ENCODE data around the gene CTAG1B.

Gene CTAG1B

DNA sequence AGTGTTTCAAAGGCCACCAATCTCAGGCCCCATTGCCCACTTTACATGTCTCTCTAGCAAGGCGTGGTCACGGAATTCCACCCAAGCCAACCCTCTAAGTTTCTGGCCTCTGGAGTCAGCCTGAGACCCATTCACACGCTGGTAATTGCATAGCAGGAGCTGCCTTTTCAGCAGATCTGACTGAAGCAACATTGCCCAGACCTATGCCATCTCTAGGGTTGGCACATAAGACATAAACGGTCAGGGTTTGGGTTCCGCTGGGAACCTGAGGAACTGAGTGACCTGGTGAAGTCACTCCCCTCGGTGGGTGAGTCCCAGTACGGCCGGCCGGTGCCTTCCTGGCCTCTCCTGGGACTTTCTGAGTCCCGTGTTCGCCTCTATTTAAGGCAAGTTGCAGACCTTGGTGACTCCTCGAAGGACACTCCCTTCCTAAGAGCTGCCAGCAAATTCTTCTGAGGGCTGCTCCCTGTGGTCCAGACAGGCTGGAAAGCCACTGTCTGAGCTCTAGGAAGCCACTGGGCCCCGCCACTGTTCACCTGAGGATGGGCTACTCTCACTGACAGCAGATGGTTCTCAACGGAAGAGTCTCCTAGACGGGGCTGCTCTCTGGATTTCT lies 18.2 kb downstream of the CTAG1B start:
- Histone ChIP-seq H3K9me3 (ENCODE audit: insufficient read depth, low read length) (peaks cover 13% of the 10 kb centered on the region; the same call in 1 of the 2 replicates), H3K4me3 (ENCODE audit: insufficient read length, low read depth) (no peak overlapping the region), H3K27me3 (ENCODE audit: insufficient read depth, insufficient read length) (no peaks in the 10 kb centered on the region), H3K9ac (ENCODE audit: insufficient read length, low read depth) (no peak overlapping the region), H3K36me3 (ENCODE audit: insufficient read depth, insufficient read length, low read length) (no peaks in the 10 kb centered on the region), H3K4me1 (ENCODE audit: insufficient read depth, insufficient read length) (no peaks in the 10 kb centered on the region)
- no peak for DNase-seq (ENCODE audit: low read depth, low spot score)
- no peak for TF ChIP-seq ZNF274 (IDR thresholded peaks at IDR 0.05; ENCODE audit: low read depth, low read length)
- no peak for TF ChIP-seq YY1 (IDR thresholded peaks at IDR 0.05; ENCODE audit: insufficient read depth, insufficient read length)
- no peak for TF ChIP-seq SUZ12 (IDR thresholded peaks at IDR 0.05; ENCODE audit: extremely low read depth, insufficient read depth, insufficient read length)

DNA sequence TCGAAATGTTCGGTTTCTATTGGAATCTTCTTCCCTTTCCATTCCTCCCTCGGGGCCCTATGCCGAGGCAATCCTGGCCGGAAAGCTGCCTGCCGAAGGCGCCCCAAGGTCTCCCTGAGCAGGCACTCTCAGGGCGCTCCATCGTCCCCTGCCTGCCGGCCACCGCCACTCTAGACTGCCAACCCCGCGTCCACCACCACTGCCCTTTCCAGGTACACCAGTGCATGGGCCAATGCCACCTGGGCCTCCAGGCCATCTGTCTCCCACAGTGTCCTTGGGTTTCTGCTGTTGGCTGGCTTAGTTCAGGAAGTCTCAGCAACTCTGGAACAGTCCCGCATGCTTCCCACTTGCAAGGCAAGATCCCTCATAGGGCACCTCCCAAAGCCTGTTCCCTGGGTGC lies 19.6 kb downstream of the CTAG1B start:
- peaks cover 16% of the 10 kb centered on the region; the same call in 1 of the 2 replicates for H3K9me3 ChIP-seq (ENCODE audit: insufficient read depth, low read length)
- no peaks in the 10 kb centered on the region for H3K36me3 ChIP-seq (ENCODE audit: insufficient read depth, insufficient read length, low read length)
- H3K27me3 ChIP-seq (ENCODE audit: insufficient read depth, insufficient read length): no peaks in the 10 kb centered on the region
- no peaks in the 10 kb centered on the region for H3K4me1 ChIP-seq (ENCODE audit: insufficient read depth, insufficient read length)
- H3K9ac ChIP-seq (ENCODE audit: insufficient read length, low read depth): no peak overlapping the region
- TF ChIP-seq ZNF274 (IDR thresholded peaks at IDR 0.05; ENCODE audit: low read depth, low read length): no peak
- TF ChIP-seq SUZ12 (IDR thresholded peaks at IDR 0.05; ENCODE audit: extremely low read depth, insufficient read depth, insufficient read length): no peak
- TF ChIP-seq YY1 (IDR thresholded peaks at IDR 0.05; ENCODE audit: insufficient read depth, insufficient read length): no peak
- no peak overlapping the region for H3K4me3 ChIP-seq (ENCODE audit: insufficient read length, low read depth)
- no peak for DNase-seq (ENCODE audit: low read depth, low spot score)

DNA sequence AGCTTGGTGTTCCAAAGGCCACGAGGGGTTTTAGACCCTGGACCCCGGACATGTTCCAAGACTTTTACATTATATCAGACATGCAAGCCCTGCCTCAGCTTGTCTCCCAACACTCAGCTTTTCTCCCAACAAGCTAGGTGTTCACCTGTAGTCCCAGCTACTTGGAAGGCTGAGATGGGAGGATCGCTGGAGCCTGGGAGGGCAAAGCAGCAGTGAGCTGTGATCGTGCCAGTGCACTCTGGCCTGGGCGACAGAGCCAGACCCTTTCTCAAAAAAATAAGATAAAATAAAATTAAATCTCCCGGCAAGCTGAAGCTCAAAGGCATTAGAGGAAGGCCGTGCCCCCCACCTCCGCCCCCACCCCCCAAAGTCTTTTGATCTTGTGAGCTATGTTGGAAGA lies 20.4 kb downstream of the CTAG1B start:
- DNase-seq (ENCODE audit: low read depth, low spot score): no peak
- peaks cover 19% of the 10 kb centered on the region; the same call in 1 of the 2 replicates for H3K9me3 ChIP-seq (ENCODE audit: insufficient read depth, low read length)
- H3K27me3 ChIP-seq (ENCODE audit: insufficient read depth, insufficient read length): no peaks in the 10 kb centered on the region
- no peaks in the 10 kb centered on the region for H3K36me3 ChIP-seq (ENCODE audit: insufficient read depth, insufficient read length, low read length)
- H3K9ac ChIP-seq (ENCODE audit: insufficient read length, low read depth): no peak overlapping the region
- no peaks in the 10 kb centered on the region for H3K4me1 ChIP-seq (ENCODE audit: insufficient read depth, insufficient read length)
- H3K4me3 ChIP-seq (ENCODE audit: insufficient read length, low read depth): no peak overlapping the region
- TF ChIP-seq SUZ12 (IDR thresholded peaks at IDR 0.05; ENCODE audit: extremely low read depth, insufficient read depth, insufficient read length) (no peak), YY1 (IDR thresholded peaks at IDR 0.05; ENCODE audit: insufficient read depth, insufficient read length) (no peak), ZNF274 (IDR thresholded peaks at IDR 0.05; ENCODE audit: low read depth, low read length) (no peak)

DNA sequence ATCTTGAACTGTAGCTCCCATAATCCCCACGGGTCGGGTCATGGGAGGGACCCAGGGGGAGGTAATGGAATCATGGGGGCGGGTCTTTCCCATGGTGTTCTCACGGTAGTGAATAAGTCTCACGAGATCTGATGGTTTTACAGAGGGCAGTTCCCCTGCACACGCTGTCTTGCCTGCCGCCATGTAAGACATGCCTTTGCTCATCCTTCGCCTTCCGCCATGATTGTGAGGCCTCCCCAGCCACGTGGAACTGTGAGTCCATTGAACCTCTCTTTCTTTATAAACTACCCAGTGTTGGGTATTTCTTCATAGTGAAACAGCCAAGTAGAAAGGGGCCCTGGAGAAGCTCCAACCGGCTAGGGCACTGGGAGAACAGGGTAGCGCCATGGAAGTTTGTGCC lies 21.9 kb downstream of the CTAG1B start:
- H3K4me1 ChIP-seq (ENCODE audit: insufficient read depth, insufficient read length): no peaks in the 10 kb centered on the region
- H3K9ac ChIP-seq (ENCODE audit: insufficient read length, low read depth): no peak overlapping the region
- H3K4me3 ChIP-seq (ENCODE audit: insufficient read length, low read depth): no peak overlapping the region
- TF ChIP-seq ZNF274 (IDR thresholded peaks at IDR 0.05; ENCODE audit: low read depth, low read length) (no peak), YY1 (IDR thresholded peaks at IDR 0.05; ENCODE audit: insufficient read depth, insufficient read length) (no peak), SUZ12 (IDR thresholded peaks at IDR 0.05; ENCODE audit: extremely low read depth, insufficient read depth, insufficient read length) (no peak)
- H3K9me3 ChIP-seq (ENCODE audit: insufficient read depth, low read length): peaks cover 19% of the 10 kb centered on the region; the same call in 1 of the 2 replicates
- H3K27me3 ChIP-seq (ENCODE audit: insufficient read depth, insufficient read length): no peaks in the 10 kb centered on the region
- no peak for DNase-seq (ENCODE audit: low read depth, low spot score)
- H3K36me3 ChIP-seq (ENCODE audit: insufficient read depth, insufficient read length, low read length): no peaks in the 10 kb centered on the region

DNA sequence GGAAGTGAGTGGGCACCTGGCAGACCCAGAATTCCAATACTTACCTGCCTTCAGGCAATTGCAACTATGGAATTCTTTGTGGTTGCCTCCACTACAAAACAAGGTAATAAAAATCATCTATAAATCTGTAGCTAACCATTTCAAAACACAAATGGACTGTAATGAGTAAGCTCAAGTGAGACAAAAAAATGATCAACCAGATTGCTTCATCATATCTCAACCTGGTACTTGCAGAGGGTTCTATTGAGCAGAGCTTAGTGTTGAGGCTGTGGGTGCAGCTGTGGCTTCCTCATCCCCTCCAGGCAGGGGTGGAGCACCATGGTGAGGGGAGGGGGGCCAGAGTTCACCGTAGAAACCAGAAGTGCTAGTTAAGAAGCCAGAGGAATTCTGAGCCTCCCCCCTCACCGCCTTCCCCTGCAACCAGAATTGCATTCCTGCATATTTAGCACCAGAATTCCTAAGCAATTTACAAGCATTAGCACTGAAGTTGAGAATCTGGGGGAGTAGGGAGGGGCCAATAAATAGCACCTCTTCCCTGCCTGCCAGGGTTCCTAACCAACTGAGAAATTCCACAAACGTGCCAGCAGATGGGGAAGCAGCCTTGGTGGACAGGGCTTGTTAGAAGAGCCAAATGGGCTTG lies 22.7 kb downstream of the CTAG1B start:
- DNase-seq (ENCODE audit: low read depth, low spot score): peak; percentile 64
- Histone ChIP-seq H3K36me3 (ENCODE audit: insufficient read depth, insufficient read length, low read length) (no peaks in the 10 kb centered on the region), H3K9ac (ENCODE audit: insufficient read length, low read depth) (no peak overlapping the region)

DNA sequence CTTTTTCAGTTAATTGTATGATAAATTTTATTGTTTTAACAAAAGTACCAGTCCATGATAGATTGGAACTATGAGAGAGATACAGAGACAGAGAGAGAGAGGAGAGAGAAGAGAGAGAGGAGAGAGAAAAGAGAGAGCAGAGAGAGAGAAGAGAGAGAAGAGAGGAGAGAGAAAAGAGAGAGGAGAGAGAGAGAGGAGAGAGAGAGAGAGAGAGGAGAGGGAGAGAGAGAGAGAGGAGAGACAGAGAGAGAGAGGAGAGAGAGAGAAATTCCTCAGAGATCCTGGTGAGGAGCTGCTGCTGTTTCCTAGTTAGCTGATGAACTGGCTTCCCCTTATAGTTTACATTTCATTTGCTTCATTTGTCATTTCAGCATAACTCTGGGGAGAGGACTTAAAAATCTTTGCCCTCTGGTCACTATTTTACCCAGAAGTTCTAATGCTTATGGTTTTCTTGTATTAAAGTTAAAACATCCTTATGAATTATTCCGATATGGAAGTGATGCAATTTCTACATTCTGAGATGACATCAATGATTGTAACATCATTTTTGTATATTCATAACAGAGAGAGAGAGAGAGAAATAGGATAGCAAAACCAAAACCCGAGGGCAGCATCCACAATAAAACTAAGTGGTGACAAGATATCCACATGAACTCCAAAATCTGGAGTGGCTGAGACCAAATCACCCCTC lies 23.4 kb downstream of the CTAG1B start:
- H3K27me3 ChIP-seq (ENCODE audit: insufficient read depth, insufficient read length): no peaks in the 10 kb centered on the region
- no peaks in the 10 kb centered on the region for H3K4me1 ChIP-seq (ENCODE audit: insufficient read depth, insufficient read length)
- H3K9me3 ChIP-seq (ENCODE audit: insufficient read depth, low read length): peaks cover 19% of the 10 kb centered on the region; the same call in 1 of the 2 replicates
- H3K4me3 ChIP-seq (ENCODE audit: insufficient read length, low read depth): no peak overlapping the region
- no peak for TF ChIP-seq ZNF274 (IDR thresholded peaks at IDR 0.05; ENCODE audit: low read depth, low read length)
- no peak for TF ChIP-seq YY1 (IDR thresholded peaks at IDR 0.05; ENCODE audit: insufficient read depth, insufficient read length)
- TF ChIP-seq SUZ12 (IDR thresholded peaks at IDR 0.05; ENCODE audit: extremely low read depth, insufficient read depth, insufficient read length): no peak
- H3K36me3 ChIP-seq (ENCODE audit: insufficient read depth, insufficient read length, low read length): no peaks in the 10 kb centered on the region
- no peak overlapping the region for H3K9ac ChIP-seq (ENCODE audit: insufficient read length, low read depth)
- DNase-seq (ENCODE audit: low read depth, low spot score): no peak

More for the DNA sequence above, 22.7 kb downstream of the CTAG1B start:
- Histone ChIP-seq H3K27me3 (ENCODE audit: insufficient read depth, insufficient read length) (no peaks in the 10 kb centered on the region), H3K4me1 (ENCODE audit: insufficient read depth, insufficient read length) (no peaks in the 10 kb centered on the region), H3K9me3 (ENCODE audit: insufficient read depth, low read length) (peaks cover 19% of the 10 kb centered on the region; the same call in 1 of the 2 replicates), H3K4me3 (ENCODE audit: insufficient read length, low read depth) (no peak overlapping the region)
- TF ChIP-seq ZNF274 (IDR thresholded peaks at IDR 0.05; ENCODE audit: low read depth, low read length) (no peak), SUZ12 (IDR thresholded peaks at IDR 0.05; ENCODE audit: extremely low read depth, insufficient read depth, insufficient read length) (no peak), YY1 (IDR thresholded peaks at IDR 0.05; ENCODE audit: insufficient read depth, insufficient read length) (no peak)

DNA sequence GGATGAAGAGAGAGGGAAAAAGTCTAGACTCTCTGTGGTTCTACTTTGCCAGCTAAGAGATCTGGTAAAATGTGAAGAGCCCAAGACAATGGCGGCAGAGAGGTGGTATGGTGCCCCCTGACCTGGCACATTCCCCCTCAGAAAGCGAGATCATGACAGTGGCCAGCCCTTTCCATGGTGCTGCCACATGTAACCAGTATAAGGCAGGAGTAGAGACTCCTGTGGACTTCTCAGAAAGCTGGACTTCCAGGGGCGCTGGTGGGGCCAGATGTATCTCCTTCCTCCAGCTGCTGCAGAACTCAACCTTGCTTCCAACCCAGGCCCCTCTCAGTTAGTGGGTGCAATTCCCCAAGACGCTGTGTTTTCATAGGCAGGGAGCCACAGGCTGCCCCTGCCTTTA lies 24.6 kb downstream of the CTAG1B start:
- H3K4me1 ChIP-seq (ENCODE audit: insufficient read depth, insufficient read length): no peaks in the 10 kb centered on the region

More for the DNA sequence above, 24.6 kb downstream of the CTAG1B start:
- H3K9ac ChIP-seq (ENCODE audit: insufficient read length, low read depth): no peak overlapping the region
- H3K4me3 ChIP-seq (ENCODE audit: insufficient read length, low read depth): no peak overlapping the region
- peaks cover 19% of the 10 kb centered on the region; the same call in 1 of the 2 replicates for H3K9me3 ChIP-seq (ENCODE audit: insufficient read depth, low read length)
- no peak for TF ChIP-seq ZNF274 (IDR thresholded peaks at IDR 0.05; ENCODE audit: low read depth, low read length)
- no peak for TF ChIP-seq YY1 (IDR thresholded peaks at IDR 0.05; ENCODE audit: insufficient read depth, insufficient read length)
- no peak for TF ChIP-seq SUZ12 (IDR thresholded peaks at IDR 0.05; ENCODE audit: extremely low read depth, insufficient read depth, insufficient read length)
- H3K36me3 ChIP-seq (ENCODE audit: insufficient read depth, insufficient read length, low read length): no peaks in the 10 kb centered on the region
- DNase-seq (ENCODE audit: low read depth, low spot score): no peak
- no peaks in the 10 kb centered on the region for H3K27me3 ChIP-seq (ENCODE audit: insufficient read depth, insufficient read length)

Measured in NT2/D1 (cell line).